GM12878 (cell line): ENCODE data around the gene PVALEF.

Source experiments
- FOXM1 ChIP-seq: IDR thresholded peaks from 2 replicates; pipeline ENCODE4 v1.6.1; 2012; ENCODE audit warnings: low read depth, mild to moderate bottlenecking, inconsistent platforms, low read length, moderate library complexity
- POLR2AphosphoS2 ChIP-seq: IDR thresholded peaks from 2 replicates; pipeline ENCODE4 v1.6.1; 2011; ENCODE audit warnings: low read depth, mild to moderate bottlenecking, low read length, improper control_type of control experiment, moderate library complexity
- SMAD1 ChIP-seq: fragments of 450-650 bp; IDR thresholded peaks from 2 replicates; pipeline ENCODE4 v1.6.1; 2018; ENCODE audit warnings: mild to moderate bottlenecking, low read depth; ENCODE audit not compliant: partially characterized antibody
- YY1 ChIP-seq: IDR thresholded peaks from 2 replicates; pipeline ENCODE4 v1.6.1; 2011; ENCODE audit warnings: low read depth, mild to moderate bottlenecking, low read length

DNA sequence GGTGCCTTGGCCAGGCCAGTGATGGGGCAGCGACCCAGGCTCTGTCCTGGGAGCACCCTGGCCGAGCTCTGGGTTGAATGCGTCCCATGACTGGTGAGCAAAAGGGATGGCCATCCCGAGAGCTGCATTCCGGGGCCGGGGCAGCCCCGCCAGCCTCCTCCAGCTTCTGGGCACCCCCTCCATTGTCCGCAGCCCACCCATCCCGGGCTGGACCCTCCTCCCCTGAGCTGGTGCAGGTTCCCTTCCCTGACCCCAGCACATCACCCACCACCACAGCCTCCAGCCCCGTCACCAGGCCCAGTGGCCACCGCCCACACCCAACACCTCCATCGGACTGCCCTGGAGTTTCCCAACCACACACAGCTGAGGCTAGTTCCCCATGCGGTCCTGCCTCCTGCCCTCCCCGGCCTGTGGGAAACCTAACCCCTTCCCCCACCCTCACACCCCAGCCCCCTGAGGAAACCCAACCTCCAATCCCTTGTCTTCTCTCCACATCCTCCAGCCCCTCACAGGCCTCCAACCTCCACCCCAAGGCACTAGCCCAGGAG lies 16.2 kb upstream of the PVALEF start:
- TF ChIP-seq POLR2AphosphoS2 (no peak), YY1 (no peak), SMAD1 (no peak), FOXM1 (no peak)
